Panc1 (cell line): Measurements from ENCODE around the gene GSTM3. TPM values are rescaled to one million over a fixed set of nuclear protein-coding genes. Genes with fewer than 3 reads are reported as not detected.

Experiments
- ATAC-seq: fragments of 200-7000 bp; cut with Tn5 transposase; 2 replicates; pipeline ENCODE4 v1.9.1; 2020; ENCODE audit warnings: mild to moderate bottlenecking, moderate library complexity
- BruUV-seq: library from RNA; stranded (reverse); fragments of 400-500 nt; replicated peaks from 2 replicates; lab custom pipeline; 2021; lab: Mats Ljungman, UMichigan
- CTCF ChIA-PET: fragments of 300-600 bp; sonication (Branson Sonifier 250); formaldehyde crosslinking; loops from one replicate; lab custom pipeline; 2022; ENCODE audit warnings: antibody characterized with exemption; lab: Charles Lee
- POLR2A ChIA-PET: fragments of 300-600 bp; sonication (Branson Sonifier 250); formaldehyde crosslinking; loops from one replicate; lab custom pipeline; 2022; ENCODE audit warnings: antibody characterized with exemption; lab: Charles Lee
- DNase-seq: peaks from one replicate; pipeline ENCODE4 v3.0.0-alpha.2; 2010; ENCODE audit warnings: low read depth, low spot score
- H3K27ac ChIP-seq: 2 replicates; pipeline ENCODE4 v1.5.1; 2011; ENCODE audit warnings: mild to moderate bottlenecking, low read length, inconsistent platforms
- H3K27me3 ChIP-seq: fragments of 200-500 bp; sonication (Bioruptor generic); 2 replicates; pipeline ENCODE4 v1.6.0; 2014; ENCODE audit warnings: low read length, inconsistent platforms; ENCODE audit not compliant: control insufficient read depth, insufficient read depth
- H3K36me3 ChIP-seq: fragments of 200-500 bp; sonication (Bioruptor generic); 2 replicates; pipeline ENCODE4 v1.5.1; 2014; ENCODE audit warnings: inconsistent platforms, mild to moderate bottlenecking, low read length, moderate library complexity; ENCODE audit not compliant: control insufficient read depth, insufficient read depth
- H3K4me1 ChIP-seq: 2 replicates; pipeline ENCODE4 v1.5.1; 2011; ENCODE audit warnings: inconsistent platforms, mild to moderate bottlenecking, low read length, moderate library complexity; ENCODE audit not compliant: control insufficient read depth, insufficient read depth
- H3K4me3 ChIP-seq, 2 experiments: 2 replicates each; pipeline ENCODE4 v1.5.1; 2011 to 2012; ENCODE audit warnings: low read depth in 2 of 2, low read length in 2 of 2, mild to moderate bottlenecking in 2 of 2, inconsistent platforms in 1 of 2, moderate library complexity in 1 of 2
- H3K9me3 ChIP-seq: fragments of 200-500 bp; sonication (Bioruptor generic); 2 replicates; pipeline ENCODE4 v1.5.1; 2014; ENCODE audit warnings: low read depth, mild to moderate bottlenecking, inconsistent platforms, low read length, moderate library complexity; ENCODE audit not compliant: control insufficient read depth, insufficient read depth
- CTCF ChIP-seq: fragments of 450-650 bp; IDR thresholded peaks from 2 replicates; pipeline ENCODE4 v1.5.1; 2017; ENCODE audit warnings: mild to moderate bottlenecking
- POLR2AphosphoS5 ChIP-seq: IDR thresholded peaks from 2 replicates; pipeline ENCODE4 v1.6.1; 2012; ENCODE audit warnings: mild to moderate bottlenecking, low read depth, low read length, moderate library complexity
- REST ChIP-seq, 2 experiments: IDR thresholded peaks; 2 replicates each; pipeline ENCODE4 v1.6.1; 2011 to 2012; ENCODE audit warnings: low read depth in 2 of 2, control low read depth in 1 of 2, low read length in 1 of 2, mild to moderate bottlenecking in 1 of 2, moderate library complexity in 1 of 2; ENCODE audit not compliant: insufficient read depth in 1 of 2
- SIN3A ChIP-seq: IDR thresholded peaks from 2 replicates; pipeline ENCODE4 v1.6.1; 2012; ENCODE audit warnings: low read depth, mild to moderate bottlenecking, low read length, moderate library complexity, borderline replicate concordance; ENCODE audit not compliant: insufficient read depth
- TCF7L2 ChIP-seq: IDR thresholded peaks from 2 replicates; pipeline ENCODE4 v1.6.1; 2011; ENCODE audit warnings: mild to moderate bottlenecking, low read depth, low read length, inconsistent platforms
- in situ Hi-C: cut with HindIII; loops from 2 replicates; pipeline ENCODE4 v1.10.0; 2016; ENCODE audit warnings: low sequenced_read_pairs, low pct_unique_long_range_greater_than_20kb
- intact Hi-C: fragments of 100-400 bp; cut with micrococcal nuclease; formaldehyde crosslinking; loops from one replicate; pipeline ENCODE4 v1.10.0; 2022; ENCODE audit not compliant: unreplicated experiment
- total RNA-seq: library from RNA; stranded (reverse); gene quantifications from one replicate; pipeline ENCODE4 v1.2.1, GENCODE V29; 2021; ENCODE audit not compliant: unreplicated experiment

GSTM3 gene
- total RNA-seq, 1 experiment from 2014 or later = 93.1 TPM

- no peak overlapping the region for H3K27ac ChIP-seq
- in situ Hi-C loops = no loop called here
- no TSS peak for BruUV-seq
- no peak for TF ChIP-seq CTCF
- TF ChIP-seq SIN3A = no peak
- TF ChIP-seq POLR2AphosphoS5 = no peak
- TF ChIP-seq REST (IDR thresholded peaks at IDR 0.05; ENCODE audit: insufficient read depth in 1 of 2, low read depth in 2 of 2, low read length in 1 of 2) = no peak
- TF ChIP-seq TCF7L2 = no peak
- intact Hi-C loops = no loop called here
- no peak for ATAC-seq
- no peaks in the 10 kb centered on the region for H3K36me3 ChIP-seq
- H3K4me3 ChIP-seq = no peak overlapping the region
- H3K4me1 ChIP-seq = peaks cover 7% of the 10 kb centered on the region; the same call in 1 of the 2 replicates
- DNase-seq = no peak
- ChIA-PET CTCF (no interaction called here), POLR2A (no interaction called here)
- no peaks in the 10 kb centered on the region for H3K27me3 ChIP-seq
- no peaks in the 10 kb centered on the region for H3K9me3 ChIP-seq
These were observed 18.9 kb upstream of the GSTM3 start for GRCh38 chr1:109759513-109760334.

GRCh38 chr1:109757936-109758786 lies 17.3 kb upstream of the GSTM3 start:
- intact Hi-C loops (no loop called here), in situ Hi-C loops (no loop called here)
- H3K4me1 ChIP-seq = peaks cover 5% of the 10 kb centered on the region; the same call in 1 of the 2 replicates
- ChIA-PET CTCF (no interaction called here), POLR2A (no interaction called here)
- BruUV-seq = no TSS peak
- no peak overlapping the region for H3K4me3 ChIP-seq
- TF ChIP-seq REST (IDR thresholded peaks at IDR 0.05; ENCODE audit: insufficient read depth in 1 of 2, low read depth in 2 of 2, low read length in 1 of 2) (no peak), SIN3A (no peak), TCF7L2 (no peak), POLR2AphosphoS5 (no peak), CTCF (no peak)
- DNase-seq (no peak), ATAC-seq (no peak)
- H3K27me3 ChIP-seq = no peaks in the 10 kb centered on the region
- H3K36me3 ChIP-seq = no peaks in the 10 kb centered on the region
- no peak overlapping the region for H3K27ac ChIP-seq
- H3K9me3 ChIP-seq = no peaks in the 10 kb centered on the region
